Measurements from ENCODE around the gene NDUFA5. TPM values are rescaled to one million over a fixed set of nuclear protein-coding genes. Genes with fewer than 3 reads are reported as not detected.

Gene NDUFA5
- polyA plus RNA-seq, 1 of the 3 experiments (the other 2 are of a cell fraction), result 10.9 TPM

GRCh38 chr7:123535517-123535916, 22.1 kb downstream of the NDUFA5 start:
- Histone ChIP-seq H3K36me3 (replicated peaks in 1 of 2; ENCODE audit: control insufficient read depth in 1 of 2, insufficient read depth in 2 of 2, low read length in 1 of 2) (no peaks in the 10 kb centered on the region), H3K4me1 (ENCODE audit: control insufficient read depth in 1 of 2, insufficient read depth in 2 of 2, low read depth in 1 of 2, low read length in 1 of 2) (peaks cover 8 to 20% of the 10 kb centered on the region in 2 experiments), H3K79me2 (ENCODE audit: insufficient read depth) (no peaks in the 10 kb centered on the region), H3K9me3 (no peaks in the 10 kb centered on the region), H3K27me3 (ENCODE audit: insufficient read depth) (no peaks in the 10 kb centered on the region), H3F3A (replicated peaks; ENCODE audit: insufficient read depth) (peaks cover 36% of the 10 kb centered on the region), H3K4me3 (ENCODE audit: low read depth in 2 of 2, low read length in 1 of 2) (peak overlapping the region; percentile 57 to 73), H3K9me2 (no peaks in the 10 kb centered on the region), H4K20me1 (ENCODE audit: insufficient read depth) (no peaks in the 10 kb centered on the region), H3K4me2 (peak overlapping the region; percentile 56), H3K9ac (no peak overlapping the region), H3K27ac (ENCODE audit: low read depth in 2 of 2, low read length in 1 of 2) (peak overlapping the region in 1 of 2 experiments; percentile 55; a peak in 1 of 4 replicates), H2AFZ (ENCODE audit: low read depth) (peak overlapping the region; percentile 56; the same call in 1 of the 2 replicates)
- CTCF ChIA-PET, result interaction anchor here (1.0 to 2.7 kb wide), 3 partner anchors 8 to 41 kb away, joined by 3 to 31 read pairs (median 5); no protein-coding TSS in a partner anchor
- no peak for TF ChIP-seq MAX (IDR thresholded peaks at IDR 0.05; ENCODE audit: low read depth)
- no peak for TF ChIP-seq GATA2 (CRISPR knock-in tag; IDR thresholded peaks at IDR 0.05)
- no peak for TF ChIP-seq REST (IDR thresholded peaks at IDR 0.05; ENCODE audit: low read depth, low read length)
- TF ChIP-seq YY1 (IDR thresholded peaks at IDR 0.05; ENCODE audit: low read depth), result no peak
- no peak for TF ChIP-seq ELF1 (IDR thresholded peaks at IDR 0.05)
- TF ChIP-seq GABPA (IDR thresholded peaks at IDR 0.05; ENCODE audit: low read depth), result no peak
- TF ChIP-seq SIN3A (IDR thresholded peaks at IDR 0.05; ENCODE audit: borderline replicate concordance, low read depth, low read length), result no peak
- no peak for TF ChIP-seq USF1 (IDR thresholded peaks at IDR 0.05; ENCODE audit: borderline replicate concordance, low read depth)
- no peak for TF ChIP-seq MXI1 (IDR thresholded peaks at IDR 0.05; ENCODE audit: low read depth, low read length)
- no peak for TF ChIP-seq FOXJ3 (CRISPR knock-in tag; IDR thresholded peaks at IDR 0.05)
- no peak for TF ChIP-seq TEAD4 (IDR thresholded peaks at IDR 0.05; ENCODE audit: borderline replicate concordance, insufficient read depth)
- no peak for TF ChIP-seq EZH2phosphoT487 (IDR thresholded peaks at IDR 0.05; ENCODE audit: borderline replicate concordance, low read depth)
- TF ChIP-seq FOSL2 (IDR thresholded peaks at IDR 0.05; ENCODE audit: borderline replicate concordance, low read depth), result no peak
- no peak for TF ChIP-seq POLR2AphosphoS5 (IDR thresholded peaks at IDR 0.05; ENCODE audit: low read depth, low read length)
- no peak for TF ChIP-seq TCF12 (IDR thresholded peaks at IDR 0.05)
- no peak for TF ChIP-seq RXRA (IDR thresholded peaks at IDR 0.05; ENCODE audit: borderline replicate concordance, low read depth)
- no peak for TF ChIP-seq NRF1 (IDR thresholded peaks at IDR 0.05; ENCODE audit: low read depth, low read length)
- TF ChIP-seq IRF3 (IDR thresholded peaks at IDR 0.05; ENCODE audit: low read depth, low read length), result no peak
- no peak for TF ChIP-seq CHD2 (IDR thresholded peaks at IDR 0.05; ENCODE audit: low read length, partially characterized antibody)
- TF ChIP-seq FOXM1 (IDR thresholded peaks at IDR 0.05; ENCODE audit: low read depth), result no peak
- POLR2A ChIA-PET, result interaction anchor here (1.9 kb wide), 1 partner anchor 22 kb away, joined by 4 read pairs; the partner anchor contains the start of gene NDUFA5
- DNase-seq, result no peak
- 81% methylated on average over 12 of the region's 12 CpGs for WGBS (ENCODE audit: low lambda C conversion rate)
